NK-92 treated with Interleukin-12 subunit alpha and Interleukin-12 subunit beta, amount 100 ng/mL, for 24 hours (cell line): Measurements from ENCODE around the gene MSL3B.

Source experiments
- DNase-seq: peaks from one replicate; lab custom pipeline; 2025; lab: John Stamatoyannopoulos, UW

The MSL3B gene

GRCh38 chr2:233817361-233817911 is 50.8 kb downstream of the MSL3B start:
- no peak for DNase-seq

GRCh38 chr2:233816771-233817170 is 51.4 kb downstream of the MSL3B start:
- DNase-seq: no peak

- no peak for DNase-seq
These were observed 51.9 kb downstream of the MSL3B start for GRCh38 chr2:233816334-233816733.

- DNase-seq: no peak
These were observed 52.3 kb downstream of the MSL3B start for GRCh38 chr2:233815861-233816260.
